Fibroblast of villous mesenchyme (primary cell): ENCODE results near the gene HUS1. TPM values are rescaled to one million over a fixed set of nuclear protein-coding genes. Genes with fewer than 3 reads are reported as not detected.
"Not testable (repeated sequence)": the region's sequence is repeated elsewhere in the genome, so short reads cannot be mapped to it uniquely, and the experiment has no call there.

Experiments used
- DNase-seq: peaks from one replicate; pipeline ENCODE4 v3.0.0-alpha.2; 2010; ENCODE audit warnings: low read depth
- H3K4me3 ChIP-seq: 2 replicates; pipeline ENCODE4 v1.5.1; 2011; ENCODE audit warnings: low read depth, mild to moderate bottlenecking, low read length
- total RNA-seq: library from RNA; depleted of rRNA; stranded (reverse); fragments of >200 nt; gene quantifications from 2 replicates; pipeline ENCODE4 v1.2.3, GENCODE V29; 2012
- TF ChIP-seq, protein P1 (sequence below): IDR thresholded peaks from 2 replicates; pipeline ENCODE4 v1.5.1; 2012; ENCODE audit warnings: low read depth, mild to moderate bottlenecking, low read length; ENCODE audit not compliant: insufficient read depth

Gene HUS1
- total RNA-seq, 1 donor: 29.4 TPM

- H3K4me3 ChIP-seq: peak overlapping the region; percentile 57
- DNase-seq: peak; percentile 86
- TF ChIP-seq, protein P1, sequence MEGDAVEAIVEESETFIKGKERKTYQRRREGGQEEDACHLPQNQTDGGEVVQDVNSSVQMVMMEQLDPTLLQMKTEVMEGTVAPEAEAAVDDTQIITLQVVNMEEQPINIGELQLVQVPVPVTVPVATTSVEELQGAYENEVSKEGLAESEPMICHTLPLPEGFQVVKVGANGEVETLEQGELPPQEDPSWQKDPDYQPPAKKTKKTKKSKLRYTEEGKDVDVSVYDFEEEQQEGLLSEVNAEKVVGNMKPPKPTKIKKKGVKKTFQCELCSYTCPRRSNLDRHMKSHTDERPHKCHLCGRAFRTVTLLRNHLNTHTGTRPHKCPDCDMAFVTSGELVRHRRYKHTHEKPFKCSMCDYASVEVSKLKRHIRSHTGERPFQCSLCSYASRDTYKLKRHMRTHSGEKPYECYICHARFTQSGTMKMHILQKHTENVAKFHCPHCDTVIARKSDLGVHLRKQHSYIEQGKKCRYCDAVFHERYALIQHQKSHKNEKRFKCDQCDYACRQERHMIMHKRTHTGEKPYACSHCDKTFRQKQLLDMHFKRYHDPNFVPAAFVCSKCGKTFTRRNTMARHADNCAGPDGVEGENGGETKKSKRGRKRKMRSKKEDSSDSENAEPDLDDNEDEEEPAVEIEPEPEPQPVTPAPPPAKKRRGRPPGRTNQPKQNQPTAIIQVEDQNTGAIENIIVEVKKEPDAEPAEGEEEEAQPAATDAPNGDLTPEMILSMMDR: peak; percentile 74
Measured at GRCh38 chr7:47991741-47992311, 12.4 kb upstream of the HUS1 start.

- peak overlapping the region; percentile 57 for H3K4me3 ChIP-seq
- TF ChIP-seq, protein P1: no peak
Measured at GRCh38 chr7:47991270-47991669, 11.9 kb upstream of the HUS1 start.

DNA sequence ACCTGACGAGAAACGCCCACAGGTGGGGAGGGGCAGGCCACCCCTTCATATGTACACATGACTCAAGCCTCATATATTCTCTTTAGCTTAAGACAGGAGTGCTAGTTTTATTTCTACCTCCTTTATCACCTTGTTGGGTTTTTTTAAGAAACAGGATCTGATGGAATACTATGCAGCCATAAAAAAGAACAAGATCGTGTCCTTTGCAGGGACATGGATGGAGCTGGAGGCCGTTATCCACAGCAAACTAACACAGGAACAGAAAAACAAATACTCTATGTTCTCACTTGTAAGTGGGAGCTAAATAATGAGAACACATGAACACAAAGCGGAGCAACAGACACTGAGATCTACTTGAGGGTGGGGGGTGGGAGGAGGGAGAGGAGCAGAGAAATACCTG is 11.2 kb upstream of the HUS1 start:
- TF ChIP-seq, protein P1: no peak
- H3K4me3 ChIP-seq: no peak overlapping the region

More at GRCh38 chr7:47991270-47991669, 11.9 kb upstream of the HUS1 start:
- no peak for DNase-seq

GRCh38 chr7:47989607-47990400 is 10.4 kb upstream of the HUS1 start:
- not testable (repeated sequence) for H3K4me3 ChIP-seq, DNase-seq

More for the DNA sequence above, 11.2 kb upstream of the HUS1 start:
- no peak for DNase-seq

DNA sequence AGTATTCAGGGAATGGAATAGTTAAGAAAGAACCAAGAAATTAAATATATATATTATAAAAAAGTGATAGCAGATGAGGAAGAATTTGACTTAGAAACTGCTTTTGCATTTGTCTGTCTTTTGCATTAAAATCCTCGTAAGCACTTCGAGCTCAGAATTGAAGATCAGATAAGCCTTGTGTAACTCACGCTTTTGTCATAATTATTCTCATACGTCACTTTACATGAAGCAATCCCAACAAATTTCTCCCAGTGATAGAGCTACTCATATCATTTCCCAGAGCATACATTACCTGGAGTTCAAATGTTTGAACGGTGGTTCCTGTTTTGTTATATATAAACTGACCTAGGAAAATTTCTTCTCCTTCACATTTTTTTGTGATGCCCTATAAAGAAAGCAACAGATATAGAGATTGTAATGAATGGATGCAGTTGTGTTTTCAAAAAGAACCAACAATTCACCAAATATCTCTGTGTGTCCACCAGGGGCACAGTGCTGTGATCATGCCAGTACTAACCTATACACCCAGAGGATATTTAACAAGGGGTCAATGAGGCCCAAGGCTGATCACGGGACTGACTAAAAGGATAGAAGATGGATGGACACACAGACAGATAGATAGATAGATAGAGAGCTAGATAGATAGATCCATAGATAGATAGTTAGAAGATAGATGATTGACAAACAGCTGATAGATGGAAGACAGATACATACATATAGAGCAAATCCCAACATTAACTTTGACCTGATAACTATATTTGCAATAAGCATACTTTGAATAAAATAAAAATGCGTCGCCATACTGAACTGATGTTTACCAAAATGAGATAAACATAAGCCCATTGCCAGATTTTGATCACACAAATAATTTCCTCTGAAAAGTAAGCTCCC is 9.3 kb upstream of the HUS1 start:
- H3K4me3 ChIP-seq: no peak overlapping the region
- TF ChIP-seq, protein P1: peak; percentile 56
- DNase-seq: no peak

DNA sequence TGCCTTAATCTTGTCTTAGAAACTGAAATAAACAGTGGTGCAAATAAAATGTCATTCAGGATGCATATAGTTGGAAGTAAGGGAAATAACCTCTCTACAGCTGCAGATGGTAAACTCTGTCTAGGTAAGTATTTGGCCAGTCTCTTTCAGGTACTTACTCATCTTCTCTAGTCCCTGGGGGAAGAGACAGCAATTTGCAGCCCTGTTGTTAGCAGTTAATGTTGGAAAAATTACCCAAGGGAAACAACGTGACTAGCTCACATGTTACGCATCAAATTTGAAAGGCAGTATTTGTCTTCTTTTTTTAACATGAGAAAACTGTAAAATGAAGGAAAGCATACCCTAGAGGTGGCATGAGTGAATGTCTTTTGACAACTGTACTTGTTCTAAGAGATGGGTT is 3.2 kb upstream of the HUS1 start:
- no peak for DNase-seq
- TF ChIP-seq, protein P1: no peak
- H3K4me3 ChIP-seq: no peak overlapping the region

DNA sequence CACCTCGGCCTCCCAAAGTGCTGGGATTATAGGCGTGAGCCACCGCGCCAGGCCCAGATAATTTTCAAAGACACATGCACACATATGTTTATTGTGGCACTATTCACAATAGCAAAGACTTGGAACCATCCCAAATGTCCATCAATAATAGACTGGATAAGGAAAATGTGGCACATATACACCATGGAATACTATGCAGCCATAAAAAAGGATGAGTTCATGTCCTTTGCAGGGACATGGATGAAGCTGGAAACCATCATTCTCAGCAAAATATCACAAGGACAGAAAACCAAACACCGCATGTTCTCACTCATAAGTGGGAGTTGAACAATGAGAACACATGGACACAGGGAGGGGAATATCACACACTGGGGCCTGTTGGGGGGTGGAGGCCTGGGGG is 1.2 kb upstream of the HUS1 start:
- H3K4me3 ChIP-seq, DNase-seq: not testable (repeated sequence)
